Kidney (tissue), 14 donors: ENCODE data around the gene FOXD3. TPM values are rescaled to one million over a fixed set of nuclear protein-coding genes. Genes with fewer than 3 reads are reported as not detected.
"Not testable (repeated sequence)": the region's sequence is repeated elsewhere in the genome, so short reads cannot be mapped to it uniquely, and the experiment has no call there.

Experiments used
- DNase-seq, 5 donors: peaks; one replicate each; pipeline ENCODE4 v3.0.0-alpha.2; 2013 to 2020
- FAIRE-seq: peaks from 2 replicates; lab custom pipeline; 2012; peaks lifted over from hg19 to GRCh38; lab: Jason Lieb, UNC
- H3K27ac ChIP-seq, 2 donors: one replicate each; pipeline ENCODE4 v1.7.0; 2013; ENCODE audit warnings: low read depth in 2 of 2, low read length in 2 of 2, inconsistent platforms in 1 of 2
- H3K27me3 ChIP-seq: one replicate; pipeline ENCODE4 v1.7.1; 2013; ENCODE audit warnings: low read length, inconsistent platforms; ENCODE audit not compliant: control insufficient read depth, insufficient read depth
- H3K36me3 ChIP-seq, 3 donors: one replicate each; pipeline versions ENCODE4 v1.7.0 to v1.7.1; 2013; ENCODE audit warnings: low read length in 3 of 3, control low read depth in 1 of 3, inconsistent platforms in 1 of 3; ENCODE audit not compliant: insufficient read depth in 3 of 3, control insufficient read depth in 2 of 3
- H3K4me1 ChIP-seq, 3 donors: one replicate each; pipeline versions ENCODE4 v1.7.0 to v1.7.1; 2013; ENCODE audit warnings: low read length in 3 of 3, inconsistent platforms in 1 of 3, low read depth in 1 of 3; ENCODE audit not compliant: control insufficient read depth in 2 of 3, insufficient read depth in 2 of 3
- H3K4me3 ChIP-seq, 3 donors: one replicate each; pipeline versions ENCODE4 v1.7.0 to v1.8.1; 2013; ENCODE audit warnings: low read length in 3 of 3, control low read depth in 1 of 3, inconsistent platforms in 1 of 3
- H3K9ac ChIP-seq, 3 donors: one replicate each; pipeline versions ENCODE4 v1.7.0 to v1.7.1; 2013; ENCODE audit warnings: low read length in 3 of 3, control low read depth in 1 of 3, inconsistent platforms in 1 of 3
- H3K9me3 ChIP-seq, 3 donors: one replicate each; pipeline versions ENCODE4 v1.7.0 to v1.7.1; 2013; ENCODE audit warnings: low read length in 3 of 3, control low read depth in 1 of 3, inconsistent platforms in 1 of 3; ENCODE audit not compliant: control insufficient read depth in 2 of 3, insufficient read depth in 1 of 3
- CTCF ChIP-seq: IDR thresholded peaks from 3 replicates; pipeline ENCODE4 v1.5.1; 2012; ENCODE audit warnings: mild to moderate bottlenecking, moderate library complexity, borderline replicate concordance; ENCODE audit not compliant: insufficient read depth; ENCODE audit errors: extremely low read depth
- intact Hi-C: fragments of 100-400 bp; cut with DNase I; formaldehyde crosslinking; loops from one replicate; pipeline ENCODE4 v1.11.1; 2022
- polyA plus RNA-seq: library from polyadenylated mRNA; stranded (reverse); fragments of 350-450 nt; fragmentation: Illumina TruSeq; extraction: RNeasy Lipid Tissue Mini Kit (QIAGEN cat#74804); gene quantifications from one replicate; pipeline ENCODE4 v1.2.3, GENCODE V29; 2014; ENCODE audit warnings: low read depth, low replicate concordance; ENCODE audit not compliant: insufficient read depth
- total RNA-seq: library from RNA; stranded (reverse); fragmentation: NEBNext Ultra II Directional; extraction: Animal tissue kit (Norgen Biotek cat#: 25700); gene quantifications from one replicate; pipeline ENCODE4 v1.2.1, GENCODE V29; 2021
- donor health status: control.
- donor health status: control.
- donor health status: control.
- donor health status: control.
- donor health status: control.
- donor health status: DM: yes; HTN: yes; CAD: no.
- donor health status: Normal renal cell carcinoma (clear cell type).

Gene FOXD3
- total and polyA plus RNA-seq, 2 donors from 2014 or later, result 0.17 to 0.31 TPM

GRCh38 chr1:63342402-63342801 lies 20.0 kb downstream of the FOXD3 start:
- no peak for FAIRE-seq
- H3K9ac ChIP-seq, result no peak overlapping the region
- H3K27me3 ChIP-seq, result no peaks in the 10 kb centered on the region
- no peaks in the 10 kb centered on the region for H3K4me1 ChIP-seq
- H3K9me3 ChIP-seq, result no peaks in the 10 kb centered on the region
- no peak for DNase-seq
- intact Hi-C loops, result no loop called here
- no peak for TF ChIP-seq CTCF
- no peak overlapping the region for H3K27ac ChIP-seq
- no peaks in the 10 kb centered on the region for H3K36me3 ChIP-seq
- H3K4me3 ChIP-seq, result no peak overlapping the region

GRCh38 chr1:63343922-63344321 lies 21.6 kb downstream of the FOXD3 start:
- Histone ChIP-seq H3K9me3 (no peaks in the 10 kb centered on the region), H3K4me1 (no peaks in the 10 kb centered on the region), H3K4me3 (no peak overlapping the region), H3K27me3 (no peaks in the 10 kb centered on the region), H3K9ac (no peak overlapping the region), H3K36me3 (no peaks in the 10 kb centered on the region), H3K27ac (no peak overlapping the region)
- no peak for TF ChIP-seq CTCF
- no peak for DNase-seq
- FAIRE-seq, result no peak
- intact Hi-C loops, result no loop called here

DNA sequence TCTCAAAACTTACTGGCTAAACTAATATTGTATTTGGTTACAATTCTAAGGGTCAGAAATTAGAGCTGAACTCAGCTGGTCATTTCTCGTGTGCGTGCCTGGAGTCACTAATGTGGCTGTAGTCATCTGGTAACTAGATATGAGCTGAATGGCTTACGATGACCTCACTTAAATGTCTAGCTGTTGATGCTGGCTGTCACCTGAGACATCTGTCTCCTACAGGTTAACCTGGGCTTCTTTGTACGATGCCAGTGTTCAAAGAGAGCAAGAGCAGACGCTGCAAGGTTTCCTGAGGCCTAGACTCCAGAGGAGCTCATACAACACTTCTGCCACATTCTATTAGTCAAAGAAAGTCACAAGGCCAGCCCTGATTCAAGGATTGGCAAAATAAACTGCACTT lies 28.0 kb downstream of the FOXD3 start:
- Histone ChIP-seq H3K9ac (no peak overlapping the region), H3K27ac (no peak overlapping the region), H3K4me1 (no peaks in the 10 kb centered on the region), H3K9me3 (no peaks in the 10 kb centered on the region), H3K4me3 (no peak overlapping the region), H3K36me3 (no peaks in the 10 kb centered on the region), H3K27me3 (peaks cover 4% of the 10 kb centered on the region)
- TF ChIP-seq CTCF, result no peak
- DNase-seq (peak in 2 of 5 donors; percentile 11 to 19), FAIRE-seq (no peak)
- intact Hi-C loops, result no loop called here

GRCh38 chr1:63352736-63353135 lies 30.4 kb downstream of the FOXD3 start:
- TF ChIP-seq CTCF, result no peak
- intact Hi-C loops, result no loop called here
- Histone ChIP-seq H3K9ac (no peak overlapping the region), H3K27me3 (peaks cover 4% of the 10 kb centered on the region), H3K27ac (no peak overlapping the region), H3K9me3 (no peaks in the 10 kb centered on the region), H3K4me1 (no peaks in the 10 kb centered on the region), H3K4me3 (no peak overlapping the region), H3K36me3 (no peaks in the 10 kb centered on the region)
- DNase-seq (no peak), FAIRE-seq (no peak)

GRCh38 chr1:63356234-63356633 lies 33.9 kb downstream of the FOXD3 start:
- H3K9ac ChIP-seq, FAIRE-seq, H3K4me3 ChIP-seq, H3K27me3 ChIP-seq, H3K4me1 ChIP-seq, intact Hi-C loops, H3K27ac ChIP-seq, H3K9me3 ChIP-seq, H3K36me3 ChIP-seq, DNase-seq: not testable (repeated sequence)
